GM18526 (cell line): ENCODE data around the gene MYH13.

Source experiments
- POLR2A ChIP-seq: IDR thresholded peaks from 3 replicates; pipeline ENCODE4 v1.6.1; 2011; ENCODE audit not compliant: insufficient read length; ENCODE audit errors: extremely low read depth

MYH13 gene

GRCh38 chr17:10323812-10324610, 48.8 kb downstream of the MYH13 start:
- no peak for TF ChIP-seq POLR2A

GRCh38 chr17:10318535-10318934, 54.3 kb downstream of the MYH13 start:
- TF ChIP-seq POLR2A = no peak

- no peak for TF ChIP-seq POLR2A
Observed at GRCh38 chr17:10317543-10317834, 55.3 kb downstream of the MYH13 start.

GRCh38 chr17:10316801-10317542, 55.8 kb downstream of the MYH13 start:
- TF ChIP-seq POLR2A = no peak

- no peak for TF ChIP-seq POLR2A
Observed at GRCh38 chr17:10314329-10314728, 58.5 kb downstream of the MYH13 start.

DNA sequence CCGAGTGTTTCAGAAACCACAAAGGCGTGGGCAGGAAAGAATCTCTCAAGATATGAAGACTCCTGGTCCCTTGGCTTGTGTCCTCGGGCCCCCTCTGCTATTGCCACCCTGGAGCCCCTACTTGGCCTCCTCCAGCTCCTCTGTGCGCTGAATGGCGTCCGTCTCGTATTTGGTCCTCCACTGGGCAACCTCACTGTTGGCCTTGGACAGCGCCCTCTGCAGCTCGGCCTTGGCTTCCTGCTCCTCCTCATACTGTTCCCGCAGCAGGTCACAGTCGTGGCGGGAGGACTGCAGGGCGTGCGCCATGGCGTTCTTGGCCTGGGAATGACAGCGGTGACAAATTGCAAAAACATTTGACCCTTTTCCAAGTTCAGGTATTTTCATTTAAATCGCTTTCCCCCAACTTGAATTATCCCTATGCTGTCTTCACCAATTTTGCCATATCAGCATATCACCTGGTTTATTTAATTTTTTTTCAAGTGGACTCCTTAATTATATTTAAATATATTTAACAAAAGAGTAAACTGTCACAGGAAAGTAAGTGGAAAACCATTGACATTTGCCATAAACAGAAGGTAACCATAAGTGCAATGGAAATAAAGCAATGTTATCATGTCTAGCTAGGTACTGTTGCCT, 59.7 kb downstream of the MYH13 start:
- no peak for TF ChIP-seq POLR2A

- no peak for TF ChIP-seq POLR2A
Observed at GRCh38 chr17:10311131-10311530, 61.7 kb downstream of the MYH13 start.

DNA sequence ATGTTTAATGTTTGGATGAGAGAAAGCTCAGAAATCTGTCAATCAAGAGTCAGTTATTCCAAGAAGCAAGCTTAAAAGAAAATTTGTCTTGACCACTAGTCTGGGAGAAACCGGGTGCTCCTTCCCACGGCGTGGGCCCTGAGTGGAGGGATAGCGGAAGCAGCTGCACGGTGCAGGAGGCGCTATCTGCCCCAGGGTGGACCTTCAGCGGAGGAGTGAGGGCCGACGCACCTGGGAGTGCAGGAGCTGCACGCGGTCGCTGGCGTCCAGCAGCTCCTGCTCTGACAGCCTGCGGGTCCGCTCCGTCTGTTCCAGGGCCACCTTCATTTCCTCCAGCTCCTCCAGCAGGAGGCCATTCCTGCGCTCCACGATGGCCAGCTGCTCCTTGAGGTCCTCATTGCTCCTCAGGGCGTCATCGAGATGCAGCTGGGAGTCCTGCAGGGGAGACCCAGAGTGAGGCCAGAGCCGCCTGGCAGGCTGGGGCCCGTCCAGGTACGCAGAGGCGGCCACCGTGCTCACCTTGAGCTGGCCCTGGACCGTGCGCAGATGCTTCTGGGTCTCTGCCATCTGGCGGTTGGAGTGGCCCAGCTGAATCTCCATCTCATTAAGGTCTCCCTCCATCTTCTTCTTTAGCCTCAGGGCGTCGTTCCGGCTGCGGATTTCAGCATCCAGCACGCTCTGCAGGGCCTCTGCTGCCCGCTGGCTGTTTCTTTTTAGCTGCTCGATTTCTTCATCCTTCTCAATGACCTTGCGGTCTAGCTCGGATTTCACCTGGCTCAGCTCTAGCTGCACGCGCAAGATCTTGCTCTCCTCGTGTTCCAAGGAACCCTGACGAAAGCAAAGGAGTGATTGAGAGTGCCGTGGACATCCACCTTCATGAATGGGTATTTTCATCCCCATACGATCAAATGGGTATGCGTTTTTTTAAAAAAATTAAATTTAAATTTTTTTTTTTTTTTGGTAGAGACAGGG, 63.5 kb downstream of the MYH13 start:
- TF ChIP-seq POLR2A = no peak

- TF ChIP-seq POLR2A = no peak
Observed at GRCh38 chr17:10306585-10306984, 66.2 kb downstream of the MYH13 start.

DNA sequence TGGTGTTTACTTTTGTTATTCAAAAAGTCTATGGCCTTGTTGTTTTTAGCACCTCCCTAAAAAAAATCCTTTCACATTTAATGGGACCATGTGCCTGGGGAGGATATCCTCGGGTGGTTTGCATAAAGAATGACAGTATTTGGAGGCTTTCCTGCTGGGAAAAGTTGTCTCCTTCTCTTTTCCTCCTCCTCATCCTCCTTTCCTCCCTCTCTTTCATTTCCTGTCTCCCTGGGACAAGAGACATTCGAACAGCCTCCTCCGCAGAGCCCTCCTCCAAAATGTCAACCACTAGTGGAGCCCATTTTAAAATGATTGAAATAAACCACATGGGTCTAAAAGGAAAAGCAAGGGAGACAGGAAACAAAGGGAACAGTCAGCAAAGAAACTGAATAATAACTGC, 67.4 kb downstream of the MYH13 start:
- no peak for TF ChIP-seq POLR2A

DNA sequence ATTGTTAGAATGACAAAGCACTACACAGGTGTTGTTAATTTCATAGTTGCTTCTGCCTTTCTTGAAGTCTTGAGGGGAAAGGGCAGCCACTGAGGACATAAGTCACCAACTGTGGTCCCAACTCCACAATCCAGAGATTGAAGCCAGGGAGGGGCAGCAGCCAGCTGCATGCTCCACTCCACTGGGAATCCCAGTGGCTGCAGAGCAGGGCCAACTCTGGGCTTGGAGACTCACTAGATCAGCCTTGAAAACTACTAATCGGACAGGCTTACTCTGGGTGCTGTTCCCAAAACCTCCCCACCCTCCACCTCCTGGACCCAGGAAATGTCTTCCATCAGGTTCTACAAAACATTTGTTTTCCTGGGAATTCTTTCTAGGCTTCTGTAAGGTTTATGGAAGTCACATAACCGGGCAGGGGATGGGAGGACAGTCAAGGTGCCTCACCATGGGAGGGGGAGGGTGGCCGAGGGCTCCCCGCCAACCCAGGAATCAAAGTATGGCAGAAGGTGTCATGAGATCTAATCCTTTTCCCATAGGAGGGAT, 68.0 kb downstream of the MYH13 start:
- no peak for TF ChIP-seq POLR2A

- no peak for TF ChIP-seq POLR2A
Observed at GRCh38 chr17:10297691-10298090, 75.1 kb downstream of the MYH13 start.

- TF ChIP-seq POLR2A = no peak
Observed at GRCh38 chr17:10295728-10296343, 77.0 kb downstream of the MYH13 start.

DNA sequence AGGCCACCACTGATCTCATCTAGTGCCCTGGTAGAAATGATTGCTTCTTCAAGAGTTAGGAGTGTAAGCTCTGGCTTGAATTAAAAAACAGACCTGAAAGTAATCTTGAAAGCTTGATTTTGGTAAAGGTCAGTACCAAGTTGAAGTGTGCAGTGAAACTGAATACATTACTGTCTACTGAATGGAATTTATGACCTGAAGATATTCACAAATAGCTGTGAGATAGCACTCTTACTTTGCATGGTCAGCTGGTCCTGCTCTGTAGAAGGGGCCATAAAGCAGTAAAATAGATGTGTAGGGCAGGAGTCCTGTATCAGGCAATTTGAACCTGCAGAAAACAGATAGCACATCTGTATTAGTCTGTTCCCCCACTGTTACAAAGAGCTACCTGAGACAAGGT, 78.6 kb downstream of the MYH13 start:
- no peak for TF ChIP-seq POLR2A
